Astrocyte (in vitro differentiated cells and primary cell): ENCODE measurements around the gene SPATA2.

Source experiments
- EZH2 ChIP-seq: IDR thresholded peaks from 2 replicates; pipeline ENCODE4 v1.6.1; 2012; ENCODE audit warnings: mild to moderate bottlenecking, low read length, inconsistent platforms; ENCODE audit not compliant: insufficient read depth
- TF ChIP-seq, protein P1 (sequence below): IDR thresholded peaks from 2 replicates; pipeline ENCODE4 v1.5.1; 2011; ENCODE audit warnings: low read depth, mild to moderate bottlenecking, inconsistent platforms, low read length, moderate library complexity; ENCODE audit not compliant: insufficient read depth

- TF ChIP-seq EZH2, result no peak
- TF ChIP-seq, protein P1, sequence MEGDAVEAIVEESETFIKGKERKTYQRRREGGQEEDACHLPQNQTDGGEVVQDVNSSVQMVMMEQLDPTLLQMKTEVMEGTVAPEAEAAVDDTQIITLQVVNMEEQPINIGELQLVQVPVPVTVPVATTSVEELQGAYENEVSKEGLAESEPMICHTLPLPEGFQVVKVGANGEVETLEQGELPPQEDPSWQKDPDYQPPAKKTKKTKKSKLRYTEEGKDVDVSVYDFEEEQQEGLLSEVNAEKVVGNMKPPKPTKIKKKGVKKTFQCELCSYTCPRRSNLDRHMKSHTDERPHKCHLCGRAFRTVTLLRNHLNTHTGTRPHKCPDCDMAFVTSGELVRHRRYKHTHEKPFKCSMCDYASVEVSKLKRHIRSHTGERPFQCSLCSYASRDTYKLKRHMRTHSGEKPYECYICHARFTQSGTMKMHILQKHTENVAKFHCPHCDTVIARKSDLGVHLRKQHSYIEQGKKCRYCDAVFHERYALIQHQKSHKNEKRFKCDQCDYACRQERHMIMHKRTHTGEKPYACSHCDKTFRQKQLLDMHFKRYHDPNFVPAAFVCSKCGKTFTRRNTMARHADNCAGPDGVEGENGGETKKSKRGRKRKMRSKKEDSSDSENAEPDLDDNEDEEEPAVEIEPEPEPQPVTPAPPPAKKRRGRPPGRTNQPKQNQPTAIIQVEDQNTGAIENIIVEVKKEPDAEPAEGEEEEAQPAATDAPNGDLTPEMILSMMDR, result no peak
Observed at GRCh38 chr20:49894073-49894470, 21.3 kb downstream of the SPATA2 start.
